ENCODE data around the gene TMEM244. TPM values are rescaled to one million over a fixed set of nuclear protein-coding genes. Genes with fewer than 3 reads are reported as not detected.

TMEM244 gene
- total RNA-seq, 3 donors from 2014 or later (not counting 1 experiment from before 2014, with no cell fraction given): not detected

- Histone ChIP-seq H3K27ac (ENCODE audit: low read length) (no peak overlapping the region), H3K4me3 (ENCODE audit: low read length) (no peak overlapping the region), H3K27me3 (ENCODE audit: control insufficient read depth, insufficient read depth, low read length) (no peaks in the 10 kb centered on the region), H3K9me3 (ENCODE audit: control insufficient read depth, insufficient read depth, low read length) (no peaks in the 10 kb centered on the region), H3K36me3 (ENCODE audit: control insufficient read depth, insufficient read depth, low read length) (no peaks in the 10 kb centered on the region), H3K4me1 (ENCODE audit: control insufficient read depth, insufficient read depth, low read length) (no peaks in the 10 kb centered on the region)
- no peaks in the 10 kb centered on the region for H3K36me3 Mint-ChIP-seq
- H3K4me1 Mint-ChIP-seq: peaks cover 0 to 7% of the 10 kb centered on the region in 2 donors
- TF ChIP-seq CTCF (IDR thresholded peaks at IDR 0.05): no peak
- H3K27ac Mint-ChIP-seq: no peak overlapping the region
- no peaks in the 10 kb centered on the region for H3K9me3 Mint-ChIP-seq
- ATAC-seq (no peak), DNase-seq (no peak)
- WGBS (ENCODE audit: insufficient coverage): 83% methylated on average over 2 of the region's 2 CpGs
- peaks cover 11 to 14% of the 10 kb centered on the region in 2 donors for H3K27me3 Mint-ChIP-seq (ENCODE audit: low read depth in 2 of 2)
- intact Hi-C loops (cut with micrococcal nuclease): no loop called here
- H3K4me3 Mint-ChIP-seq: no peak overlapping the region
Observed at GRCh38 chr6:129795261-129795660, 65.9 kb downstream of the TMEM244 start.

- H3K27ac ChIP-seq (ENCODE audit: low read length): no peak overlapping the region
- H3K27me3 ChIP-seq (ENCODE audit: control insufficient read depth, insufficient read depth, low read length): no peaks in the 10 kb centered on the region
- ATAC-seq (no peak), DNase-seq (no peak)
- no peaks in the 10 kb centered on the region for H3K9me3 ChIP-seq (ENCODE audit: control insufficient read depth, insufficient read depth, low read length)
- Mint-ChIP-seq H3K9me3 (no peaks in the 10 kb centered on the region), H3K36me3 (no peaks in the 10 kb centered on the region), H3K27me3 (ENCODE audit: low read depth in 2 of 2) (peaks cover 17 to 23% of the 10 kb centered on the region in 2 donors), H3K4me1 (peaks cover 0 to 7% of the 10 kb centered on the region in 2 donors), H3K27ac (no peak overlapping the region), H3K4me3 (no peak overlapping the region)
- intact Hi-C loops (cut with micrococcal nuclease): no loop called here
- no peak for TF ChIP-seq CTCF (IDR thresholded peaks at IDR 0.05)
- no peaks in the 10 kb centered on the region for H3K4me1 ChIP-seq (ENCODE audit: control insufficient read depth, insufficient read depth, low read length)
- 18% methylated on average over 7 of the region's 7 CpGs for WGBS (ENCODE audit: insufficient coverage)
- H3K36me3 ChIP-seq (ENCODE audit: control insufficient read depth, insufficient read depth, low read length): no peaks in the 10 kb centered on the region
- H3K4me3 ChIP-seq (ENCODE audit: low read length): no peak overlapping the region
Observed at GRCh38 chr6:129793447-129793846, 67.7 kb downstream of the TMEM244 start.

GRCh38 chr6:129792049-129792448 lies 69.1 kb downstream of the TMEM244 start:
- Histone ChIP-seq H3K4me3 (ENCODE audit: low read length) (no peak overlapping the region), H3K4me1 (ENCODE audit: control insufficient read depth, insufficient read depth, low read length) (no peaks in the 10 kb centered on the region), H3K27ac (ENCODE audit: low read length) (no peak overlapping the region), H3K36me3 (ENCODE audit: control insufficient read depth, insufficient read depth, low read length) (no peaks in the 10 kb centered on the region), H3K27me3 (ENCODE audit: control insufficient read depth, insufficient read depth, low read length) (no peaks in the 10 kb centered on the region), H3K9me3 (ENCODE audit: control insufficient read depth, insufficient read depth, low read length) (no peaks in the 10 kb centered on the region)
- TF ChIP-seq CTCF (IDR thresholded peaks at IDR 0.05): no peak
- H3K27ac Mint-ChIP-seq: no peak overlapping the region
- ATAC-seq (no peak), DNase-seq (no peak)
- peaks cover 0 to 7% of the 10 kb centered on the region in 2 donors for H3K4me1 Mint-ChIP-seq
- no peaks in the 10 kb centered on the region for H3K9me3 Mint-ChIP-seq
- H3K4me3 Mint-ChIP-seq: no peak overlapping the region
- no peaks in the 10 kb centered on the region for H3K36me3 Mint-ChIP-seq
- intact Hi-C loops (cut with micrococcal nuclease): no loop called here
- H3K27me3 Mint-ChIP-seq (ENCODE audit: low read depth in 2 of 2): peaks cover 15 to 23% of the 10 kb centered on the region in 2 donors
- 92% methylated on average over 3 of the region's 4 CpGs for WGBS (ENCODE audit: insufficient coverage)

GRCh38 chr6:129790785-129791184 lies 70.3 kb downstream of the TMEM244 start:
- Mint-ChIP-seq H3K27me3 (ENCODE audit: low read depth in 2 of 2) (peaks cover 13 to 23% of the 10 kb centered on the region in 2 donors), H3K27ac (no peak overlapping the region), H3K9me3 (no peaks in the 10 kb centered on the region), H3K4me1 (peaks cover 0 to 7% of the 10 kb centered on the region in 2 donors), H3K4me3 (no peak overlapping the region), H3K36me3 (no peaks in the 10 kb centered on the region)
- Histone ChIP-seq H3K36me3 (ENCODE audit: control insufficient read depth, insufficient read depth, low read length) (no peaks in the 10 kb centered on the region), H3K27ac (ENCODE audit: low read length) (no peak overlapping the region), H3K4me1 (ENCODE audit: control insufficient read depth, insufficient read depth, low read length) (no peaks in the 10 kb centered on the region), H3K27me3 (ENCODE audit: control insufficient read depth, insufficient read depth, low read length) (no peaks in the 10 kb centered on the region), H3K4me3 (ENCODE audit: low read length) (no peak overlapping the region), H3K9me3 (ENCODE audit: control insufficient read depth, insufficient read depth, low read length) (no peaks in the 10 kb centered on the region)
- intact Hi-C loops (cut with micrococcal nuclease): no loop called here
- no peak for TF ChIP-seq CTCF (IDR thresholded peaks at IDR 0.05)
- 89% methylated on average over 1 of the region's 1 CpG for WGBS (ENCODE audit: insufficient coverage)
- ATAC-seq (no peak), DNase-seq (no peak)
